ENCODE data around the gene ATP6V0D1. TPM values are rescaled to one million over a fixed set of nuclear protein-coding genes. Genes with fewer than 3 reads are reported as not detected.

Gene ATP6V0D1
- total RNA-seq, 1 experiment from 2014 or later, result 76.6 TPM

- no peak overlapping the region for H3K4me3 ChIP-seq (ENCODE audit: low read length)
- no peaks in the 10 kb centered on the region for H3K36me3 ChIP-seq (ENCODE audit: low read depth, low read length)
- H2AFZ ChIP-seq (ENCODE audit: low read length), result no peak overlapping the region
- peaks cover 7% of the 10 kb centered on the region; the same call in 1 of the 2 replicates for H3K4me1 ChIP-seq (ENCODE audit: insufficient read depth, low read length)
- H3K9me2 ChIP-seq (replicated peaks; ENCODE audit: low read length), result no peaks in the 10 kb centered on the region
- ChIA-PET CTCF (no interaction called here), POLR2A (ENCODE audit: unreplicated experiment) (interaction anchor here (0.6 kb wide), 1 partner anchor 85 kb away, joined by 10 read pairs; no protein-coding TSS in a partner anchor)
- no peak for TF ChIP-seq EZH2phosphoT487 (IDR thresholded peaks at IDR 0.05; ENCODE audit: borderline replicate concordance, low read length)
- no peak for TF ChIP-seq CTCF (conservative IDR thresholded peaks at IDR 0.05; ENCODE audit: low read depth, low read length)
- no peak for TF ChIP-seq EZH2 (IDR thresholded peaks at IDR 0.05; ENCODE audit: low read length, unreplicated experiment)
- no peaks in the 10 kb centered on the region for H3F3A ChIP-seq (ENCODE audit: low read length, unreplicated experiment)
- DNase-seq (no peak), ATAC-seq (no peak)
- H3K4me2 ChIP-seq (ENCODE audit: low read length), result no peak overlapping the region
- H3K27ac ChIP-seq (ENCODE audit: low read length), result no peak overlapping the region
- intact Hi-C loops (cut with micrococcal nuclease), result no loop called here
- H3K9ac ChIP-seq (ENCODE audit: low read length), result no peak overlapping the region
- H3K27me3 ChIP-seq (ENCODE audit: low read length), result no peaks in the 10 kb centered on the region
- no peaks in the 10 kb centered on the region for H3K9me3 ChIP-seq (ENCODE audit: low read length)
- BruUV-seq (replicated peaks), result no TSS peak
- peaks cover 8% of the 10 kb centered on the region; the same call in 1 of the 2 replicates for H4K20me1 ChIP-seq (ENCODE audit: low read length)
- H3K79me2 ChIP-seq (ENCODE audit: low read length), result peaks cover 73% of the 10 kb centered on the region
Observed at GRCh38 chr16:67477960-67478554, 2.9 kb downstream of the ATP6V0D1 start.

- TF ChIP-seq EZH2 (IDR thresholded peaks at IDR 0.05; ENCODE audit: low read length, unreplicated experiment) (no peak), EZH2phosphoT487 (IDR thresholded peaks at IDR 0.05; ENCODE audit: borderline replicate concordance, low read length) (no peak), CTCF (conservative IDR thresholded peaks at IDR 0.05; ENCODE audit: low read depth, low read length) (no peak)
- CTCF ChIA-PET, result no interaction called here
Observed at GRCh38 chr16:67474551-67475455, 6.2 kb downstream of the ATP6V0D1 start.

More at GRCh38 chr16:67474551-67475455, 6.2 kb downstream of the ATP6V0D1 start:
- DNase-seq (no peak), ATAC-seq (no peak)
- Histone ChIP-seq H3K36me3 (ENCODE audit: low read depth, low read length) (no peaks in the 10 kb centered on the region), H3K9me3 (ENCODE audit: low read length) (no peaks in the 10 kb centered on the region), H3F3A (ENCODE audit: low read length, unreplicated experiment) (no peaks in the 10 kb centered on the region), H3K9me2 (replicated peaks; ENCODE audit: low read length) (no peaks in the 10 kb centered on the region), H2AFZ (ENCODE audit: low read length) (no peak overlapping the region), H4K20me1 (ENCODE audit: low read length) (peaks cover 8% of the 10 kb centered on the region; the same call in 1 of the 2 replicates), H3K27me3 (ENCODE audit: low read length) (no peaks in the 10 kb centered on the region), H3K4me2 (ENCODE audit: low read length) (no peak overlapping the region), H3K27ac (ENCODE audit: low read length) (no peak overlapping the region), H3K4me1 (ENCODE audit: insufficient read depth, low read length) (no peaks in the 10 kb centered on the region), H3K79me2 (ENCODE audit: low read length) (peaks cover 86% of the 10 kb centered on the region), H3K9ac (ENCODE audit: low read length) (no peak overlapping the region), H3K4me3 (ENCODE audit: low read length) (no peak overlapping the region)
- intact Hi-C loops (cut with micrococcal nuclease), result no loop called here
- POLR2A ChIA-PET (ENCODE audit: unreplicated experiment), result no interaction called here
- BruUV-seq (replicated peaks), result no TSS peak

All from PC-3 (cell line).